ENCODE measurements around the gene ZNF697. TPM values are rescaled to one million over a fixed set of nuclear protein-coding genes. Genes with fewer than 3 reads are reported as not detected.

ZNF697 gene
- total RNA-seq, 1 donor from 2014 or later: 46.1 TPM

DNA sequence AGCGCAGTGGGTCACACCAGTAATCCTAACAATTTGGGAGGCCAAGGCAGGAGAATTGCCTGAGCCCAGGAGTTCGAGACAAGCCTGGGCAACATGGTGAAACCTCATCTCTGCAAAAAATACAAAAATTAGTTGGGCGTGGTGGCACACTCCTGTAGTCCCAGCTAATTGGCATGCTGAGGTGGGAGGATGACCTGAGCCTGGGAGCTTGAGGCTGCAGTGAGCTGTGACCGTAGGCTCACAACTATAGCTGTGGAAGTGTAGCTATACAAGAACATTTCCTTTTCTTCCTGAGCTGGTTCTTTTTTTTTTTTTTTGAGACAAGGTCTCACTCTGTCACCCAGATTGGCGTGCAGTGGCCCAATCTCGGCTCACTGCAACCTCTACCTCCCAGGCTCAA, 19.1 kb upstream of the ZNF697 start:
- H3K4me1 Mint-ChIP-seq (ENCODE audit: low read depth, unreplicated experiment): peaks cover 6% of the 10 kb centered on the region
- H3K9ac ChIP-seq (ENCODE audit: low read length): no peak overlapping the region
- H3K4me1 ChIP-seq (ENCODE audit: insufficient read depth, low read length): no peaks in the 10 kb centered on the region
- no peaks in the 10 kb centered on the region for H3K36me3 ChIP-seq (ENCODE audit: insufficient read depth, low read length)
- TF ChIP-seq EZH2 (IDR thresholded peaks at IDR 0.05; ENCODE audit: insufficient read depth, low read length): no peak
- TF ChIP-seq, protein P1, sequence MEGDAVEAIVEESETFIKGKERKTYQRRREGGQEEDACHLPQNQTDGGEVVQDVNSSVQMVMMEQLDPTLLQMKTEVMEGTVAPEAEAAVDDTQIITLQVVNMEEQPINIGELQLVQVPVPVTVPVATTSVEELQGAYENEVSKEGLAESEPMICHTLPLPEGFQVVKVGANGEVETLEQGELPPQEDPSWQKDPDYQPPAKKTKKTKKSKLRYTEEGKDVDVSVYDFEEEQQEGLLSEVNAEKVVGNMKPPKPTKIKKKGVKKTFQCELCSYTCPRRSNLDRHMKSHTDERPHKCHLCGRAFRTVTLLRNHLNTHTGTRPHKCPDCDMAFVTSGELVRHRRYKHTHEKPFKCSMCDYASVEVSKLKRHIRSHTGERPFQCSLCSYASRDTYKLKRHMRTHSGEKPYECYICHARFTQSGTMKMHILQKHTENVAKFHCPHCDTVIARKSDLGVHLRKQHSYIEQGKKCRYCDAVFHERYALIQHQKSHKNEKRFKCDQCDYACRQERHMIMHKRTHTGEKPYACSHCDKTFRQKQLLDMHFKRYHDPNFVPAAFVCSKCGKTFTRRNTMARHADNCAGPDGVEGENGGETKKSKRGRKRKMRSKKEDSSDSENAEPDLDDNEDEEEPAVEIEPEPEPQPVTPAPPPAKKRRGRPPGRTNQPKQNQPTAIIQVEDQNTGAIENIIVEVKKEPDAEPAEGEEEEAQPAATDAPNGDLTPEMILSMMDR (IDR thresholded peaks at IDR 0.05; ENCODE audit: insufficient read depth, low read depth, low read length): no peak
- FAIRE-seq (no peak), DNase-seq (ENCODE audit: low read depth) (no peak)
- H3K4me3 Mint-ChIP-seq (ENCODE audit: unreplicated experiment): no peak overlapping the region
- no peaks in the 10 kb centered on the region for H4K20me1 ChIP-seq (ENCODE audit: insufficient read depth, low read length)
- no peaks in the 10 kb centered on the region for H3K36me3 Mint-ChIP-seq (ENCODE audit: low read depth, unreplicated experiment)
- H3K27ac Mint-ChIP-seq (ENCODE audit: unreplicated experiment): no peak overlapping the region
- H3K79me2 ChIP-seq (ENCODE audit: insufficient read depth, low read length): no peaks in the 10 kb centered on the region
- H3K27ac ChIP-seq (ENCODE audit: low read depth, low read length): no peak overlapping the region
- H3K9me3 Mint-ChIP-seq (ENCODE audit: unreplicated experiment): peaks cover 2% of the 10 kb centered on the region
- H3K27me3 Mint-ChIP-seq (ENCODE audit: low read depth, unreplicated experiment): peaks cover 9% of the 10 kb centered on the region
- H2AFZ ChIP-seq (ENCODE audit: low read depth, low read length): no peak overlapping the region
- no peaks in the 10 kb centered on the region for H3K9me3 ChIP-seq (ENCODE audit: insufficient read depth, low read depth, low read length)
- H3K4me2 ChIP-seq (ENCODE audit: low read length): no peak overlapping the region
- peaks cover 6% of the 10 kb centered on the region for H3K27me3 ChIP-seq (ENCODE audit: insufficient read depth, low read length)
- H3K4me3 ChIP-seq (ENCODE audit: insufficient read depth, low read depth, low read length): no peak overlapping the region

DNA sequence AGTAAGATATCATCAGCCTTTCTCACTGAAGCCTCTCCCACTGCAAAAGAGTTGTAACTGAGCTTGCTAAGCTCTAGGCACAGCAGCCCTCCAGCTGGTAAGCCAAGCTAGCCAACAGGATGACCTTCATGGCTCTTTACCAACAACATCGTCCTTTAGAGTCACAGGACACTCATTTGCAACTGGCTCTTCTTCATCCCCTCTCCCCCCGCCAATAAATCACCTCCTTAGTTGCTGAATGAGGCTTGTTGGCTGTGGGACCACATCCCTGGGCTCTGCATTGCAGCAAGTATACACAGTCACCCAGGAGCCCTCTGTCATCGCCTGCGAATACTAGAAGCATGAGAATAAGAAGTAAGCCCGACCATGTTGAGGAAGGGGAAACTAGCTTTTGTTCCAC, 16.0 kb upstream of the ZNF697 start:
- H3K4me2 ChIP-seq (ENCODE audit: low read length): no peak overlapping the region
- Mint-ChIP-seq H3K27me3 (ENCODE audit: low read depth, unreplicated experiment) (peaks cover 9% of the 10 kb centered on the region), H3K27ac (ENCODE audit: unreplicated experiment) (no peak overlapping the region), H3K9me3 (ENCODE audit: unreplicated experiment) (no peaks in the 10 kb centered on the region), H3K36me3 (ENCODE audit: low read depth, unreplicated experiment) (no peaks in the 10 kb centered on the region), H3K4me1 (ENCODE audit: low read depth, unreplicated experiment) (peaks cover 20% of the 10 kb centered on the region), H3K4me3 (ENCODE audit: unreplicated experiment) (no peak overlapping the region)
- no peak overlapping the region for H3K4me3 ChIP-seq (ENCODE audit: insufficient read depth, low read depth, low read length)
- FAIRE-seq: no peak
- no peaks in the 10 kb centered on the region for H3K9me3 ChIP-seq (ENCODE audit: insufficient read depth, low read depth, low read length)
- no peak overlapping the region for H3K27ac ChIP-seq (ENCODE audit: low read depth, low read length)
- H3K27me3 ChIP-seq (ENCODE audit: insufficient read depth, low read length): peaks cover 10% of the 10 kb centered on the region
- no peaks in the 10 kb centered on the region for H4K20me1 ChIP-seq (ENCODE audit: insufficient read depth, low read length)
- no peak for DNase-seq (ENCODE audit: low read depth)
- H3K4me1 ChIP-seq (ENCODE audit: insufficient read depth, low read length): no peaks in the 10 kb centered on the region
- no peak overlapping the region for H2AFZ ChIP-seq (ENCODE audit: low read depth, low read length)
- no peaks in the 10 kb centered on the region for H3K36me3 ChIP-seq (ENCODE audit: insufficient read depth, low read length)
- no peaks in the 10 kb centered on the region for H3K79me2 ChIP-seq (ENCODE audit: insufficient read depth, low read length)
- TF ChIP-seq, protein P1 (IDR thresholded peaks at IDR 0.05; ENCODE audit: insufficient read depth, low read depth, low read length): no peak
- TF ChIP-seq EZH2 (IDR thresholded peaks at IDR 0.05; ENCODE audit: insufficient read depth, low read length): no peak
- no peak overlapping the region for H3K9ac ChIP-seq (ENCODE audit: low read length)

DNA sequence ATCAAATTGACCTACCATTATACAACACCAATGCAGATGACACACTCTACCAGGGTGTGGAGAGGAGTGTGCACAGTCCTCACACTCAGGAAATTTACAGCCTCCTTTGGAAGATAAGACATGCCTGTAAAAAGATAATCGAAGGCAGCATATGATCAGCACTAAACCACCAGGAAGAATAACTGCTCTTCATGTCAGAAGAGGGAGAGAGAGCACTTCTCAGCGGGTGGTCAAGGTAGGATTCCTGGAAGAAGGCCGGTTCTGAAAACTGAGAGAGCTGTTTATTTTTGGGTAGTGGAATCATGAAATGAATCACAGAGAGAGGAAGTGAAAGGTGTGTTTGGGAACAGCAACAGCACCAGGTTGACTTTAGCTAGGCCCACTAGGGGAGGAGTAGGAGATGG, 14.0 kb upstream of the ZNF697 start:
- no peak overlapping the region for H3K4me2 ChIP-seq (ENCODE audit: low read length)
- Mint-ChIP-seq H3K27ac (ENCODE audit: unreplicated experiment) (no peak overlapping the region), H3K4me3 (ENCODE audit: unreplicated experiment) (no peak overlapping the region), H3K4me1 (ENCODE audit: low read depth, unreplicated experiment) (peaks cover 18% of the 10 kb centered on the region), H3K9me3 (ENCODE audit: unreplicated experiment) (no peaks in the 10 kb centered on the region), H3K27me3 (ENCODE audit: low read depth, unreplicated experiment) (peaks cover 9% of the 10 kb centered on the region), H3K36me3 (ENCODE audit: low read depth, unreplicated experiment) (no peaks in the 10 kb centered on the region)
- no peak for FAIRE-seq
- H3K4me1 ChIP-seq (ENCODE audit: insufficient read depth, low read length): no peaks in the 10 kb centered on the region
- no peak overlapping the region for H2AFZ ChIP-seq (ENCODE audit: low read depth, low read length)
- no peak overlapping the region for H3K27ac ChIP-seq (ENCODE audit: low read depth, low read length)
- DNase-seq (ENCODE audit: low read depth): no peak
- H3K9me3 ChIP-seq (ENCODE audit: insufficient read depth, low read depth, low read length): no peaks in the 10 kb centered on the region
- no peak overlapping the region for H3K4me3 ChIP-seq (ENCODE audit: insufficient read depth, low read depth, low read length)
- H3K9ac ChIP-seq (ENCODE audit: low read length): no peak overlapping the region
- no peaks in the 10 kb centered on the region for H3K79me2 ChIP-seq (ENCODE audit: insufficient read depth, low read length)
- H4K20me1 ChIP-seq (ENCODE audit: insufficient read depth, low read length): no peaks in the 10 kb centered on the region
- H3K36me3 ChIP-seq (ENCODE audit: insufficient read depth, low read length): no peaks in the 10 kb centered on the region
- TF ChIP-seq EZH2 (IDR thresholded peaks at IDR 0.05; ENCODE audit: insufficient read depth, low read length): no peak
- TF ChIP-seq, protein P1 (IDR thresholded peaks at IDR 0.05; ENCODE audit: insufficient read depth, low read depth, low read length): no peak
- H3K27me3 ChIP-seq (ENCODE audit: insufficient read depth, low read length): peaks cover 13% of the 10 kb centered on the region

Measured in astrocyte (in vitro differentiated cells and primary cell).